Caco-2 (cell line): ENCODE data around the gene DUSP14. TPM values are rescaled to one million over a fixed set of nuclear protein-coding genes. Genes with fewer than 3 reads are reported as not detected.

ENCODE experiments used
- BruUV-seq: library from RNA; stranded (reverse); fragments of 400-500 nt; replicated peaks from 2 replicates; lab custom pipeline; 2021; lab: Mats Ljungman, UMichigan
- CTCF ChIA-PET: fragments of 300-600 bp; sonication (Branson Sonifier 250); formaldehyde crosslinking; loops from one replicate; lab custom pipeline; 2022; ENCODE audit warnings: antibody characterized with exemption; lab: Charles Lee
- POLR2A ChIA-PET: fragments of 300-600 bp; sonication (Branson Sonifier 250); formaldehyde crosslinking; loops from one replicate; lab custom pipeline; 2022; ENCODE audit warnings: antibody characterized with exemption; lab: Charles Lee
- DNase-seq, 2 experiments: peaks; one replicate each; pipeline versions ENCODE4 v3.0.0 to v3.0.0-alpha.2; 2020 to 2022
- H3K27me3 ChIP-seq: replicated peaks from 2 replicates; pipeline ENCODE4 v1.6.0; 2011; ENCODE audit warnings: low read length; ENCODE audit not compliant: control insufficient read depth, insufficient read depth
- H3K36me3 ChIP-seq: 2 replicates; pipeline ENCODE4 v1.5.1; 2011; ENCODE audit warnings: low read length; ENCODE audit not compliant: control insufficient read depth, insufficient read depth
- H3K4me1 ChIP-seq: fragments of 250-450 bp; sonication (Bioruptor Pico); 2 replicates; pipeline ENCODE4 v1.5.1; 2020; ENCODE audit warnings: mild to moderate bottlenecking
- H3K4me3 ChIP-seq: 2 replicates; pipeline ENCODE4 v1.5.1; 2011; ENCODE audit warnings: low read depth, mild to moderate bottlenecking, control low read depth, low read length
- H3K9me3 ChIP-seq: fragments of 250-450 bp; sonication (Bioruptor Pico); 2 replicates; pipeline ENCODE4 v1.5.1; 2020; ENCODE audit warnings: mild to moderate bottlenecking, moderate library complexity
- H3K27ac Mint-ChIP-seq: one replicate; pipeline ENCODE4 v1.8.0; 2022; ENCODE audit warnings: mixed read lengths; ENCODE audit not compliant: unreplicated experiment
- H3K27me3 Mint-ChIP-seq: one replicate; pipeline ENCODE4 v1.8.0; 2022; ENCODE audit warnings: mixed read lengths; ENCODE audit not compliant: insufficient read depth, unreplicated experiment
- H3K36me3 Mint-ChIP-seq: one replicate; pipeline ENCODE4 v1.8.0; 2022; ENCODE audit warnings: mild to moderate bottlenecking, mixed read lengths; ENCODE audit not compliant: insufficient read depth, unreplicated experiment
- H3K4me1 Mint-ChIP-seq: one replicate; pipeline ENCODE4 v1.8.0; 2022; ENCODE audit warnings: low read depth, mixed read lengths; ENCODE audit not compliant: unreplicated experiment
- H3K4me3 Mint-ChIP-seq: one replicate; pipeline ENCODE4 v1.8.0; 2022; ENCODE audit warnings: mild to moderate bottlenecking, moderate library complexity, mixed read lengths; ENCODE audit not compliant: unreplicated experiment
- H3K9me3 Mint-ChIP-seq: one replicate; pipeline ENCODE4 v1.8.0; 2022; ENCODE audit warnings: mixed read lengths; ENCODE audit not compliant: unreplicated experiment
- intact Hi-C: fragments of 100-400 bp; cut with micrococcal nuclease; formaldehyde crosslinking; loops from one replicate; pipeline ENCODE4 v1.10.0; 2022; ENCODE audit not compliant: unreplicated experiment
- total RNA-seq: library from RNA; stranded (reverse); gene quantifications from 2 replicates; pipeline ENCODE4 v1.2.3, GENCODE V29; 2022
- TF ChIP-seq, protein P1 (sequence below), 2 experiments: fragments of 200-600 bp in 1 of 2; IDR thresholded peaks; 1 replicate in 1 of 2; 2 replicates in 1 of 2; pipeline versions ENCODE4 v1.5.1 to v1.8.0; 2011 to 2022; ENCODE audit warnings: antibody characterized with exemption in 1 of 2, control low read depth in 1 of 2, inconsistent platforms in 1 of 2, low read depth in 1 of 2, low read length in 1 of 2, mild to moderate bottlenecking in 1 of 2, moderate library complexity in 1 of 2; ENCODE audit not compliant: insufficient read depth in 1 of 2, severe bottlenecking in 1 of 2, unreplicated experiment in 1 of 2

The DUSP14 gene
- total RNA-seq, 1 experiment from 2014 or later: 32.5 TPM

DNA sequence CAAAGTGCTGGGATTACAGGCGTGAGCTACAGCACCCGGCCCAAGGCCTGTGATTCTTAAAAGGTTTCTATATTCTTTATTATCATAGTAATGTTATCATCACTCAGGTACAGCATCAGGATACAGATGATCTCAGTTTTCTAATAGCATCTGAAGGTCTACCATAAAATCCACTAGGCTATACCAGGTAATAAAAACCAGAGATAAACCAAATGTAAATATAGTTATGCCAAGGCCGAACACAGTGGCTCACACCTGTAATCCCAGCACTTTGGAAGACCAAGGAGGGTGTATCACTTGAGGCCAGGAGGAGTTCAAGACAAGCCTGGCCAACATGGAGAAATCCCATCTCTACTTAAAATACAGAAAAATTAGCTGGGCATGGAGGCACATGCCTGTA lies 65.7 kb downstream of the DUSP14 start:
- peaks cover 5% of the 10 kb centered on the region for H3K36me3 ChIP-seq
- Mint-ChIP-seq H3K27ac (no peak overlapping the region), H3K4me1 (peaks cover 10% of the 10 kb centered on the region), H3K9me3 (no peaks in the 10 kb centered on the region), H3K27me3 (no peaks in the 10 kb centered on the region), H3K36me3 (peaks cover 41% of the 10 kb centered on the region), H3K4me3 (no peak overlapping the region)
- H3K27me3 ChIP-seq: no peaks in the 10 kb centered on the region
- TF ChIP-seq, protein P1, sequence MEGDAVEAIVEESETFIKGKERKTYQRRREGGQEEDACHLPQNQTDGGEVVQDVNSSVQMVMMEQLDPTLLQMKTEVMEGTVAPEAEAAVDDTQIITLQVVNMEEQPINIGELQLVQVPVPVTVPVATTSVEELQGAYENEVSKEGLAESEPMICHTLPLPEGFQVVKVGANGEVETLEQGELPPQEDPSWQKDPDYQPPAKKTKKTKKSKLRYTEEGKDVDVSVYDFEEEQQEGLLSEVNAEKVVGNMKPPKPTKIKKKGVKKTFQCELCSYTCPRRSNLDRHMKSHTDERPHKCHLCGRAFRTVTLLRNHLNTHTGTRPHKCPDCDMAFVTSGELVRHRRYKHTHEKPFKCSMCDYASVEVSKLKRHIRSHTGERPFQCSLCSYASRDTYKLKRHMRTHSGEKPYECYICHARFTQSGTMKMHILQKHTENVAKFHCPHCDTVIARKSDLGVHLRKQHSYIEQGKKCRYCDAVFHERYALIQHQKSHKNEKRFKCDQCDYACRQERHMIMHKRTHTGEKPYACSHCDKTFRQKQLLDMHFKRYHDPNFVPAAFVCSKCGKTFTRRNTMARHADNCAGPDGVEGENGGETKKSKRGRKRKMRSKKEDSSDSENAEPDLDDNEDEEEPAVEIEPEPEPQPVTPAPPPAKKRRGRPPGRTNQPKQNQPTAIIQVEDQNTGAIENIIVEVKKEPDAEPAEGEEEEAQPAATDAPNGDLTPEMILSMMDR (IDR thresholded peaks at IDR 0.05; ENCODE audit: insufficient read depth in 1 of 2, low read depth in 1 of 2, low read length in 1 of 2, severe bottlenecking in 1 of 2, unreplicated experiment in 1 of 2): no peak
- no peak overlapping the region for H3K4me3 ChIP-seq
- DNase-seq: no peak
- H3K4me1 ChIP-seq: 0 out of 2 replicates have a peak, but pooled peaks cover 4% of the 10 kb centered on the region
- no TSS peak for BruUV-seq
- ChIA-PET CTCF (no interaction called here), POLR2A (no interaction called here)
- intact Hi-C loops: no loop called here
- H3K9me3 ChIP-seq: no peaks in the 10 kb centered on the region

DNA sequence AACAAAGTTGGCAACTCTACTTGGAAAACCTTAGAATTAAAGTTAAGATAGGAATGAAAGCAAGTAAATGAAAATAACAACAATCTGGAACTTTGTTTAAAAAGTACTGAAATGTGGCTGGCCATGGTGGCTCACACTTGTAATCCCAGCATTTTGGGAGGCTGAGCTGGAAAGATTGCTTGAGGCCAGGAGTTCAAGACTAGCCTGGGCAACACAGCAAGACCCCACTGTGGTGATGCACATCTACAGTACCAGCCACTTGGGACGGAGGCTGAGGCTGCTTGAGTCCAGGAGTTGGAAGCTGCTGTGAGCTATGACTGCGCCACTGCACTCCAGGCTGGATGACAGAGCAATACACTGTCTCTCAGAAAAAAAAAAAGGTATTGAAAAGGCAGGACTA lies 67.8 kb downstream of the DUSP14 start:
- H3K27ac Mint-ChIP-seq: no peak overlapping the region
- BruUV-seq: no TSS peak
- POLR2A ChIA-PET: no interaction called here
- H3K4me3 ChIP-seq: no peak overlapping the region
- no peaks in the 10 kb centered on the region for H3K27me3 Mint-ChIP-seq
- no peaks in the 10 kb centered on the region for H3K27me3 ChIP-seq
- CTCF ChIA-PET: no interaction called here
- TF ChIP-seq, protein P1 (IDR thresholded peaks at IDR 0.05; ENCODE audit: insufficient read depth in 1 of 2, low read depth in 1 of 2, low read length in 1 of 2, severe bottlenecking in 1 of 2, unreplicated experiment in 1 of 2): no peak
- intact Hi-C loops: no loop called here
- H3K4me3 Mint-ChIP-seq: no peak overlapping the region
- H3K4me1 Mint-ChIP-seq: peaks cover 10% of the 10 kb centered on the region
- H3K4me1 ChIP-seq: 0 out of 2 replicates have a peak, but pooled peaks cover 4% of the 10 kb centered on the region
- H3K9me3 ChIP-seq: no peaks in the 10 kb centered on the region
- no peak for DNase-seq
- peaks cover 45% of the 10 kb centered on the region for H3K36me3 Mint-ChIP-seq
- H3K9me3 Mint-ChIP-seq: no peaks in the 10 kb centered on the region
- H3K36me3 ChIP-seq: peaks cover 5% of the 10 kb centered on the region

DNA sequence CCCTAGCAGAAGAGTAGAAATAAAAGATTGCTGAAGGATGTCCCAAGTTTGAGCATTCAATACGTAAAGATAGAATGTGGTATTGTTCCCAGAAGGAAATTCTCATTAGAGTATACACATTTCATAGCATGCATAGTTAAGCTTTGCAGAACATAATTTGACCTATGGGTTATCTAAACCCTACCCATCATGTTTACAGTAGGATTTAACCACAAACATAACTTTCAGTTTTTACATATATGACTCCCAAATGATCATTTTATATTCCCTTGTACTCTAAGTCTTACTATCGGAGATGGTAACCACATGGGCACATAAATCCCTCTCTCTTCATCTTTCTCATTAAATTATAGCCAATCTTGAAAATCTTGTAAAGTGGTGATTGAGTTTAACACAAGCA lies 68.6 kb downstream of the DUSP14 start:
- CTCF ChIA-PET: interaction anchor here (0.8 kb wide), 1 partner anchor 31 kb away, joined by 3 read pairs; no protein-coding TSS in a partner anchor
- no TSS peak for BruUV-seq

More for the DNA sequence above, 68.6 kb downstream of the DUSP14 start:
- Mint-ChIP-seq H3K4me1 (peaks cover 10% of the 10 kb centered on the region), H3K27me3 (no peaks in the 10 kb centered on the region), H3K4me3 (no peak overlapping the region), H3K27ac (no peak overlapping the region), H3K9me3 (no peaks in the 10 kb centered on the region), H3K36me3 (peaks cover 36% of the 10 kb centered on the region)
- no peaks in the 10 kb centered on the region for H3K27me3 ChIP-seq
- H3K4me3 ChIP-seq: no peak overlapping the region
- TF ChIP-seq, protein P1 (IDR thresholded peaks at IDR 0.05; ENCODE audit: insufficient read depth in 1 of 2, low read depth in 1 of 2, low read length in 1 of 2, severe bottlenecking in 1 of 2, unreplicated experiment in 1 of 2): no peak
- peaks cover 2% of the 10 kb centered on the region for H3K36me3 ChIP-seq
- H3K9me3 ChIP-seq: no peaks in the 10 kb centered on the region
- DNase-seq: no peak
- H3K4me1 ChIP-seq: 0 out of 2 replicates have a peak, but pooled peaks cover 4% of the 10 kb centered on the region
- intact Hi-C loops: no loop called here
- POLR2A ChIA-PET: no interaction called here
